HFF-Myc (cell line): ENCODE data around the gene GH2.
"Not testable (repeated sequence)": the region's sequence is repeated elsewhere in the genome, so short reads cannot be mapped to it uniquely, and the experiment has no call there.

Experiments used
- DNase-seq: peaks from one replicate; pipeline ENCODE4 v3.0.0-alpha.2; 2011; ENCODE audit warnings: low read depth; ENCODE audit errors: extremely low read depth
- H3K4me3 ChIP-seq: replicated peaks from 2 replicates; pipeline ENCODE4 v1.5.1; 2011; ENCODE audit warnings: low read depth, mild to moderate bottlenecking, control low read depth, low read length
- CTCF ChIP-seq: IDR thresholded peaks from 2 replicates; pipeline ENCODE4 v1.5.1; 2012; ENCODE audit warnings: mild to moderate bottlenecking, low read depth, low read length, control low read depth; ENCODE audit errors: missing control alignments

Gene GH2

GRCh38 chr17:63917646-63918045 lies 35.9 kb upstream of the GH2 start:
- no peak for DNase-seq
- no peak overlapping the region for H3K4me3 ChIP-seq
- no peak for TF ChIP-seq CTCF

- not testable (repeated sequence) for H3K4me3 ChIP-seq, DNase-seq
Observed at GRCh38 chr17:63917206-63917605, 35.5 kb upstream of the GH2 start.

- TF ChIP-seq CTCF: no peak
Observed at GRCh38 chr17:63916566-63917185, 34.9 kb upstream of the GH2 start.

GRCh38 chr17:63915753-63916152 lies 34.0 kb upstream of the GH2 start:
- DNase-seq, H3K4me3 ChIP-seq: not testable (repeated sequence)

More at GRCh38 chr17:63916566-63917185, 34.9 kb upstream of the GH2 start:
- no peak overlapping the region for H3K4me3 ChIP-seq
- no peak for DNase-seq

GRCh38 chr17:63914471-63914870 lies 32.7 kb upstream of the GH2 start:
- no peak for DNase-seq

GRCh38 chr17:63911657-63912100 lies 29.9 kb upstream of the GH2 start:
- DNase-seq: no peak
- H3K4me3 ChIP-seq: no peak overlapping the region
- peak; percentile 63 for TF ChIP-seq CTCF

More at GRCh38 chr17:63914471-63914870, 32.7 kb upstream of the GH2 start:
- TF ChIP-seq CTCF: no peak
- no peak overlapping the region for H3K4me3 ChIP-seq

- H3K4me3 ChIP-seq: no peak within 1 kb of the TSS
- TF ChIP-seq CTCF: no peak
- DNase-seq: no peak
Observed at GRCh38 chr17:63911041-63911635, 29.4 kb upstream of the GH2 start, which contains the start of gene CSHL1. Gene CSHL1, minus strand, starts transcription at chr17:63911258. Its CDS starts 62 bp downstream, at chr17:63911196.

- no peak for TF ChIP-seq CTCF
- no peak for DNase-seq
- H3K4me3 ChIP-seq: no peak overlapping the region
Observed at GRCh38 chr17:63910096-63910495, 28.4 kb upstream of the GH2 start.

GRCh38 chr17:63909586-63909985 lies 27.8 kb upstream of the GH2 start:
- not testable (repeated sequence) for DNase-seq, H3K4me3 ChIP-seq
